Activated naive CD8-positive, alpha-beta T cell treated with anti-CD3 and anti-CD28 coated beads, Interleukin-2, amount 10 ng/mL, durations not matched to agents 7 days and 5 days (primary cell): Measurements from ENCODE around the gene TANK. TPM values are rescaled to one million over a fixed set of nuclear protein-coding genes. Genes with fewer than 3 reads are reported as not detected.
A peak's percentile ranks its signal among the peaks of the same experiment; 100 is the strongest.
"Not testable (repeated sequence)": the region's sequence is repeated elsewhere in the genome, so short reads cannot be mapped to it uniquely, and the experiment has no call there.

Experiments
- ATAC-seq: fragments of 150-1000 bp; cut with Tn5 transposase; one replicate; pipeline ENCODE4 v1.10.0; 2021; ENCODE audit warnings: low read depth, moderate library complexity
- POLR2A ChIA-PET: fragments of 350-600 bp; sonication (Branson Sonifier 250); formaldehyde crosslinking; loops from one replicate; lab custom pipeline; 2021; ENCODE audit warnings: antibody characterized with exemption; lab: Charles Lee
- DNase-seq: peaks from one replicate; pipeline ENCODE4 v3.0.0; 2021
- H3K27ac Mint-ChIP-seq: one replicate; pipeline ENCODE4 v1.8.0; 2022; ENCODE audit warnings: mild to moderate bottlenecking, mixed read lengths
- H3K27me3 Mint-ChIP-seq: one replicate; pipeline ENCODE4 v1.8.0; 2022; ENCODE audit warnings: mild to moderate bottlenecking, moderate library complexity, mixed read lengths
- H3K36me3 Mint-ChIP-seq: one replicate; pipeline ENCODE4 v1.8.0; 2021; ENCODE audit warnings: mild to moderate bottlenecking, mixed read lengths
- H3K4me1 Mint-ChIP-seq: one replicate; pipeline ENCODE4 v1.8.0; 2021; ENCODE audit warnings: mixed read lengths
- H3K4me3 Mint-ChIP-seq: one replicate; pipeline ENCODE4 v1.8.0; 2022; ENCODE audit warnings: mild to moderate bottlenecking, moderate library complexity, mixed read lengths
- H3K9me3 Mint-ChIP-seq: one replicate; pipeline ENCODE4 v1.8.0; 2021; ENCODE audit warnings: mixed read lengths
- total RNA-seq, 2 experiments: library from RNA; stranded (reverse); gene quantifications; one replicate each; pipeline ENCODE4 v1.2.3, GENCODE V29; 2021

The TANK gene
- total RNA-seq, 2 experiments from 2014 or later = 76.9 to 77.6 TPM

DNA sequence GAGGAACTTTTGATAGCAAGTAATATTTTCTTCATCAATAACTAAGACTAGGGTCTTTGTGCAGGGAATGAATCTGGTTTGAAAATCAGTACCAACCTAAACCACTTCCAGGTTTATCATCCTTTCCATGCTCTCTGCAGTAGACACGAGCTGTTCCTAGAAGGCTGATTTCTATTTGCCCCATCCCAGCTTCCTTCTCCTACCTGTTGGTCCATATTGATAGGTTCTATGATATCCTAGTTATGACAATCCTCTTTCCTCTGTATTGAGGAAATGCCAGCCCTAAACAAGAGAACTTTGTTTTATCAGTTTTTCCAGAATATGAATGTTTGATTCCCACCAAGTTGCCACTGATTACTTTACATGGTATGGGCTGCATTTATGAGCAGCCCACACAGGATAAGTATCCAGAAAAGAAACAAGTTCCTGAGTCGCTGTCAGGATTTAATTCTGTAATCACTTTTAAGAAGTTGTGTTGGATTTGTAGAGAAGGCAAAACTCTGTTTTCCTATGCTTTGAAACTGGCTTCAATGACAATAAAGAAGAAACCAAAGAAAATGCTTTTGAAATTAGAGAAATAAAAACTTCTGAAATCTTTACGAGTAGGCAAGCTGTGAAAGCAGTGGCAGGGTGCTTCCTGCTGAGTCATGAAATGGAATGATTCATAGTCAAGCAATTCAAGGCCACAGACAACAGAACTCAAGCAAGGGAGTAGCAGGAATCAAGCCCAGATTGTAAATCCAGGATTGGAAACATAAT lies 37.3 kb upstream of the TANK start:
- POLR2A ChIA-PET = interaction anchor here (0.8 kb wide), 1 partner anchor 8 kb away, joined by 3 read pairs; no protein-coding TSS in a partner anchor
- Mint-ChIP-seq H3K36me3 (peaks cover 3% of the 10 kb centered on the region), H3K27ac (no peak overlapping the region), H3K9me3 (no peaks in the 10 kb centered on the region), H3K4me3 (peak overlapping the region; percentile 25), H3K27me3 (peaks cover 3% of the 10 kb centered on the region), H3K4me1 (peaks cover 10% of the 10 kb centered on the region)
- ATAC-seq = peak; percentile 66
- DNase-seq = no peak

DNA sequence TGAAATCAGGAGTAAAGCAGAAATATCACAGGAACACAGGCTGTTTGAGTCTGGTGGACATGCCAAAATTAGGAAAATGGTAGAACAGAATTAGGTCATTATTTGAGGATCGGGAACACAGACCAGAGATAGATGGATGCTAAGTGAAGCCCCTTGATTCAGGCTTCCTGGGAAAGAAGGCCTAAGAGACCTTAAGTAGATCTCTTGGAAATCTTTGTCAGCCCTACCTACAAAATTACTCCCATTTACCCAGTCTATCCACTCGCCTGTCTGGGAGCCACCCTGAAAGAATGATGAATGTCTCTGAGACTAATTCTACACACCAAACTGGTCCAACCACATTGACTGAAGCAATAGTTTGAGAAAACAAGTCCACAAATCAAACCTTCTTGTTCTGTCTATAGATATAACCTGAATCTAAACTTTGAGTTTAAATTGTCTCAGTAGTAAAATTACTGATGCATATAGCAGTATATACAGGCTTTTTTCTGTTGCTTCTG lies 36.6 kb upstream of the TANK start:
- Mint-ChIP-seq H3K27me3 (no peaks in the 10 kb centered on the region), H3K9me3 (no peaks in the 10 kb centered on the region), H3K36me3 (peaks cover 3% of the 10 kb centered on the region), H3K4me1 (peaks cover 10% of the 10 kb centered on the region), H3K4me3 (peak overlapping the region; percentile 25), H3K27ac (no peak overlapping the region)
- ATAC-seq (no peak), DNase-seq (no peak)
- POLR2A ChIA-PET = no interaction called here

GRCh38 chr2:161124201-161124600 lies 36.0 kb upstream of the TANK start:
- peaks cover 3% of the 10 kb centered on the region for H3K27me3 Mint-ChIP-seq
- H3K36me3 Mint-ChIP-seq = peaks cover 3% of the 10 kb centered on the region
- ATAC-seq = no peak
- H3K27ac Mint-ChIP-seq = no peak overlapping the region
- DNase-seq = no peak
- H3K4me3 Mint-ChIP-seq = no peak overlapping the region
- POLR2A ChIA-PET = no interaction called here
- no peaks in the 10 kb centered on the region for H3K9me3 Mint-ChIP-seq
- peaks cover 10% of the 10 kb centered on the region for H3K4me1 Mint-ChIP-seq

GRCh38 chr2:161128885-161129284 lies 31.3 kb upstream of the TANK start:
- ATAC-seq (no peak), DNase-seq (no peak)
- H3K4me3 Mint-ChIP-seq = no peak overlapping the region
- peaks cover 2% of the 10 kb centered on the region for H3K4me1 Mint-ChIP-seq
- POLR2A ChIA-PET = no interaction called here
- H3K27me3 Mint-ChIP-seq = peaks cover 7% of the 10 kb centered on the region
- H3K36me3 Mint-ChIP-seq = peaks cover 5% of the 10 kb centered on the region
- H3K9me3 Mint-ChIP-seq = peaks cover 11% of the 10 kb centered on the region
- no peak overlapping the region for H3K27ac Mint-ChIP-seq

DNA sequence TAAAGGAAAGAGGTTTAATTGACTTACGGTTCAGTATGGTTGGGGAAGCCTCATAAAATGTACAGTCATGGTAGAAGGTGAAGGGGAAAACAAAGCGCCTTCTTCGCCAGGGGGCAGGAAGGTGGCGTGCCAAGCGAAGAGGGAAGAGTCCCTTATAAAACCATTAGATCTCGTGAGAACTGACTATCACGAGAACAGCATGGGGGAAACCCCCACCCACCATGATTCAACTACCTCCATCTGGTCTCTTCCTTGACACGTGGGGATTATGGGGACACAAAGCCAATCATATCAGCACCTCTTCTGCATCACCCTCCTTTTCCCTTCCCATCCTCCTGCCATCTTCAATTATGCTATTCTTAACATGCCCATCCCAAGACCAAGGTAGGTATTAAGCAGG lies 29.9 kb upstream of the TANK start:
- POLR2A ChIA-PET = no interaction called here
- peaks cover 3% of the 10 kb centered on the region for H3K4me1 Mint-ChIP-seq
- no peak overlapping the region for H3K4me3 Mint-ChIP-seq
- DNase-seq (no peak), ATAC-seq (no peak)
- H3K27me3 Mint-ChIP-seq = peaks cover 7% of the 10 kb centered on the region
- H3K27ac Mint-ChIP-seq = no peak overlapping the region
- H3K36me3 Mint-ChIP-seq = peaks cover 5% of the 10 kb centered on the region
- H3K9me3 Mint-ChIP-seq = peaks cover 11% of the 10 kb centered on the region

GRCh38 chr2:161131074-161131680 lies 29.1 kb upstream of the TANK start:
- POLR2A ChIA-PET = interaction anchor here (0.7 kb wide), 1 partner anchor 9 kb away, joined by 3 read pairs; no protein-coding TSS in a partner anchor
- no peak for ATAC-seq
- Mint-ChIP-seq H3K36me3 (peaks cover 5% of the 10 kb centered on the region), H3K27me3 (peaks cover 7% of the 10 kb centered on the region), H3K4me3 (no peak overlapping the region), H3K27ac (no peak overlapping the region), H3K4me1 (peaks cover 6% of the 10 kb centered on the region), H3K9me3 (peaks cover 11% of the 10 kb centered on the region)
- no peak for DNase-seq

DNA sequence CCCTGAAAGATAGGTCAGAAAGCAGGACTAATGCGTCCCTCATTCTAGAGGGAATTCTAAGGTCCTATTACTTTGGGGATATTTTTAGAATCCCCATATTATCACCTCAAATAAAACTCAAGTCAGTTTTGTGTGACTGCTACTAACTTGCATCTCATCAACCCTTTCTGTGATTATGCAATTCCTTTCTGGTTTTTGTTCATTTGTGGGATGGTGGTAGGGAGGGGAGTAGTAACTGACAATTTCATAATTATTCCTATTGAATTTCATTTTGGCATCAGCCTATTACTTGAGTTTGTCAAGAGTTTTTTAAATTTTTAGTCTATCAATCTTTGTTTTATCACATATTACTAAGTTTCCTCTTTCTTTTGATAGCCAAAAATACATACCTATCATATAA lies 28.4 kb upstream of the TANK start:
- Mint-ChIP-seq H3K36me3 (peaks cover 5% of the 10 kb centered on the region), H3K27ac (no peak overlapping the region), H3K27me3 (peaks cover 7% of the 10 kb centered on the region), H3K4me3 (no peak overlapping the region), H3K4me1 (peaks cover 13% of the 10 kb centered on the region), H3K9me3 (peaks cover 11% of the 10 kb centered on the region)
- DNase-seq = no peak
- no peak for ATAC-seq
- POLR2A ChIA-PET = interaction anchor here (0.7 kb wide), 1 partner anchor 9 kb away, joined by 3 read pairs; no protein-coding TSS in a partner anchor

- H3K4me3 Mint-ChIP-seq, H3K27me3 Mint-ChIP-seq, H3K27ac Mint-ChIP-seq, POLR2A ChIA-PET, DNase-seq, H3K36me3 Mint-ChIP-seq, ATAC-seq: not testable (repeated sequence)
- Mint-ChIP-seq H3K9me3 (peaks cover 11% of the 10 kb centered on the region), H3K4me1 (peaks cover 15% of the 10 kb centered on the region)
These were observed 27.8 kb upstream of the TANK start for GRCh38 chr2:161132384-161132783.

- no peak overlapping the region for H3K27ac Mint-ChIP-seq
- H3K27me3 Mint-ChIP-seq = peaks cover 7% of the 10 kb centered on the region
- DNase-seq (no peak), ATAC-seq (no peak)
- peaks cover 18% of the 10 kb centered on the region for H3K4me1 Mint-ChIP-seq
- H3K4me3 Mint-ChIP-seq = no peak overlapping the region
- peaks cover 11% of the 10 kb centered on the region for H3K9me3 Mint-ChIP-seq
- POLR2A ChIA-PET = interaction anchor here (0.7 kb wide), 1 partner anchor 885 kb away, joined by 3 read pairs; no protein-coding TSS in a partner anchor
- H3K36me3 Mint-ChIP-seq = peaks cover 4% of the 10 kb centered on the region
These were observed 26.9 kb upstream of the TANK start for GRCh38 chr2:161133366-161133765.

GRCh38 chr2:161134547-161135518 lies 25.4 kb upstream of the TANK start:
- Mint-ChIP-seq H3K4me3 (no peak overlapping the region), H3K9me3 (peaks cover 11% of the 10 kb centered on the region), H3K4me1 (peaks cover 29% of the 10 kb centered on the region), H3K36me3 (peaks cover 4% of the 10 kb centered on the region), H3K27ac (no peak overlapping the region), H3K27me3 (peaks cover 2% of the 10 kb centered on the region)
- POLR2A ChIA-PET = interaction anchor here (0.9 kb wide), 1 partner anchor 25 kb away, joined by 3 read pairs; the partner anchor contains the start of gene TANK
- DNase-seq (no peak), ATAC-seq (no peak)

DNA sequence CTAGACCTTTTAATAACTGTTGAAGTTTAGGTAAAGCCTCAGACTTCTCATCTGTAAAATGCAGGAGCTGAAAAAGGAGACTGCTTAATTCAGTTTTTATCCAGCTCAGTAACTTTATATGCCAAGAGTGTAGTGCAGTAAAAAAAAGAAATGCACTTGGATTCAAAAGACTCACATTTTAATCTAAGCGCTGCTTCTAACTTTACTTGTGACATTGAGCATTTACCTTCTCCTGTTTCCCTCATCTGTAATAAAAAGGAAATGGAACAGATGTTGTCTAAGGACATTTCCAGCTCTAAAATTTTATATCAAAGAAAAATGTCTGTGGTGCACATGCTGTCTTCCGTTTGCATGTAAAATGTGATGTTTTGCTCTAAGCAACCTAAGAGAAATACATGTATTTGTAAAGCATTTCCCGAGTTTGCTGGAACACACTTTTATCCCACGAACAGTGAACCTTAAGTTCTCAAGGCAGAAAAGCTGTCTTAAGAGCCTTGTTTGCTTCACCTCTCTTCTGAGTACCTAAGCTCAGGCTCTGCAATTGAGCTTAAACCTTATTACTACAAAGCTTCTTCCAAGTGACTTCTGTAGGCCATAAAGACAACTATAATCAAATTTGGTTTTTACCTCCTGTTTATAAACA lies 24.2 kb upstream of the TANK start:
- ATAC-seq = no peak
- Mint-ChIP-seq H3K9me3 (peaks cover 7% of the 10 kb centered on the region), H3K4me3 (peak overlapping the region; percentile 93), H3K27ac (peak overlapping the region; percentile 93), H3K36me3 (peaks cover 6% of the 10 kb centered on the region), H3K4me1 (peaks cover 38% of the 10 kb centered on the region), H3K27me3 (no peaks in the 10 kb centered on the region)
- POLR2A ChIA-PET = interaction anchor here (0.7 kb wide), 1 partner anchor 24 kb away, joined by 4 read pairs; the partner anchor contains the start of gene TANK
- no peak for DNase-seq

DNA sequence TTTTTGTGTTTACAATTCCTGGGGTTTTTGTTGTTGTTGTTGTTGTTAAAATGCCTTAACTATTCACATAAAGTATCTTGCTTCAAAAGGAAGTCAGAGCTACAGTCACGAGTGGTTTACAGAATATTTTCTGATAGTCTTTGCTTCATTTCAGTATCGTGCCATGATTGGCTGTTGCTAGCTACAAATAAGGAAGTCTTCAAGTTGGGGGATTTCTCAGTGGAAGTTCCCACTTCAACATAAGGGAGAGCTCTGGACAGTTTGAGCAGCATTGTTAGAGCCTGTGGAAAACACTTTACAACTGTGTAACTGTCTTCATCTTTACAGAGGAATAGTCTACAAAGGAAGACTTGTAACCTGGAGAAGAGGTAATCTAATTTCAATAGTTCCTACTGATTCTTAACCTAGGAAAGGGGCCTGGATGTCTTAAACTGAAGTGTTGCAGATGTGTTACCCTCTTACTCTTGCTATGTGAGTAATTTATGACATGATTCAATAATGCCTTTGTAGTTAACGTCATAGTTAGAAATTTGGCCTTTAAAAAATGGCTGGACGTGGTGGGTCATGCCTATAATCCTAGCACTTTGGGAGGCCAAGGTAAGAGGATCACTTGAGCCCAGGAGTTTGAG lies 23.4 kb upstream of the TANK start:
- Mint-ChIP-seq H3K4me3 (peak overlapping the region; percentile 93), H3K4me1 (peaks cover 41% of the 10 kb centered on the region), H3K36me3 (peaks cover 12% of the 10 kb centered on the region), H3K27ac (peak overlapping the region; percentile 93), H3K9me3 (peaks cover 8% of the 10 kb centered on the region), H3K27me3 (no peaks in the 10 kb centered on the region)
- peak; percentile 77 for ATAC-seq
- no peak for DNase-seq
- POLR2A ChIA-PET = no interaction called here
